DOHH2 (cell line): ENCODE data around the gene PDGFC.

Source experiments
- H3F3A ChIP-seq: fragments of 200-600 bp; sonication (generic), shearing (Covaris generic); 2 replicates; pipeline ENCODE4 v1.6.0; 2016; ENCODE audit warnings: antibody characterized with exemption, mild to moderate bottlenecking; ENCODE audit not compliant: control insufficient read depth, insufficient read depth
- H3K27ac ChIP-seq: fragments of 200-600 bp; sonication (generic); 2 replicates; pipeline ENCODE4 v1.5.1; 2014; ENCODE audit warnings: low read depth, mild to moderate bottlenecking, low read length, moderate library complexity
- H3K27me3 ChIP-seq: fragments of 200-600 bp; sonication (generic); 2 replicates; pipeline ENCODE4 v1.6.1; 2014; ENCODE audit warnings: mild to moderate bottlenecking, low read length, mixed read lengths; ENCODE audit not compliant: control insufficient read depth
- H3K36me3 ChIP-seq: fragments of 200-600 bp; sonication (generic); 2 replicates; pipeline ENCODE4 v1.6.1; 2014; ENCODE audit warnings: mild to moderate bottlenecking, low read length, moderate library complexity, mixed read lengths; ENCODE audit not compliant: control insufficient read depth
- H3K4me1 ChIP-seq: fragments of 200-600 bp; sonication (generic); 2 replicates; pipeline ENCODE4 v1.6.1; 2014; ENCODE audit warnings: mild to moderate bottlenecking, low read length, mixed read lengths; ENCODE audit not compliant: control insufficient read depth
- H3K4me2 ChIP-seq: fragments of 200-600 bp; sonication (generic); 2 replicates; pipeline ENCODE4 v1.6.0; 2014; ENCODE audit warnings: mild to moderate bottlenecking, low read length, moderate library complexity
- H3K4me3 ChIP-seq: fragments of 200-600 bp; sonication (generic); 2 replicates; pipeline ENCODE4 v1.5.1; 2014; ENCODE audit warnings: mild to moderate bottlenecking, low read length, mixed read lengths
- H3K79me2 ChIP-seq: fragments of 200-600 bp; sonication (generic); 2 replicates; pipeline ENCODE4 v1.6.1; 2014; ENCODE audit warnings: mild to moderate bottlenecking, low read length, mixed read lengths; ENCODE audit not compliant: control insufficient read depth
- H3K9me2 ChIP-seq: fragments of 200-600 bp; sonication (generic); replicated peaks from 2 replicates; pipeline ENCODE4 v1.6.1; 2014; ENCODE audit warnings: mild to moderate bottlenecking, low read length, mixed read lengths; ENCODE audit not compliant: control insufficient read depth
- H3K9me3 ChIP-seq: fragments of 200-600 bp; sonication (generic); 2 replicates; pipeline ENCODE4 v1.6.1; 2014; ENCODE audit warnings: antibody characterized with exemption, low read length, mixed read lengths; ENCODE audit not compliant: control insufficient read depth, insufficient read depth
- H4K20me1 ChIP-seq: fragments of 200-600 bp; sonication (generic); 2 replicates; pipeline ENCODE4 v1.6.0; 2014; ENCODE audit warnings: low read depth, mild to moderate bottlenecking, antibody characterized with exemption, low read length, moderate library complexity; ENCODE audit not compliant: control insufficient read depth, insufficient read depth
- EZH2phosphoT487 ChIP-seq: fragments of 200-600 bp; sonication (generic); IDR thresholded peaks from 2 replicates; pipeline ENCODE4 v1.6.1; 2017; ENCODE audit warnings: borderline replicate concordance, mild to moderate bottlenecking, antibody characterized with exemption, low read length, moderate library complexity, mixed read lengths
- TF ChIP-seq, protein P1 (sequence below): fragments of 200-600 bp; sonication (generic); IDR thresholded peaks from one replicate; pipeline ENCODE4 v1.5.1; 2014; ENCODE audit warnings: antibody characterized with exemption, mild to moderate bottlenecking, low read depth, low read length; ENCODE audit not compliant: poor library complexity, severe bottlenecking

PDGFC gene

DNA sequence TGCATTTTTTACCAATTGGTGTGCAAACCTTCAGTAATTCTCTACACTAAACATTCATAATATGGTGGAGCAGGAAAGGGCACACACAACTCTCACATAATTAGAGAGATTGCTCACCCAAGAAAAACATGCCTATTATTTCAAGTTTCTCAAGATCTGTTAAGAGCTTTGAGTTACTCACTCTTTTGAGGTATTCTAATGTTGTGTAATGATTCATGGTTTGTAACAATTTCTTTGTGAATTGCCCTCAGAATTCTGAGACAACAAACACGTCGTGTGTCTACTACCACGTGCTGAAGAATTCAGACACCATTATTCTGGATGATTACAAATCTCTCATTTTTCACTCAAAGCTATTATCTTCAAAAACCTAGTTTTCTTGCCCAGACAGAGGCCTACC lies 82.8 kb downstream of the PDGFC start:
- TF ChIP-seq, protein P1, sequence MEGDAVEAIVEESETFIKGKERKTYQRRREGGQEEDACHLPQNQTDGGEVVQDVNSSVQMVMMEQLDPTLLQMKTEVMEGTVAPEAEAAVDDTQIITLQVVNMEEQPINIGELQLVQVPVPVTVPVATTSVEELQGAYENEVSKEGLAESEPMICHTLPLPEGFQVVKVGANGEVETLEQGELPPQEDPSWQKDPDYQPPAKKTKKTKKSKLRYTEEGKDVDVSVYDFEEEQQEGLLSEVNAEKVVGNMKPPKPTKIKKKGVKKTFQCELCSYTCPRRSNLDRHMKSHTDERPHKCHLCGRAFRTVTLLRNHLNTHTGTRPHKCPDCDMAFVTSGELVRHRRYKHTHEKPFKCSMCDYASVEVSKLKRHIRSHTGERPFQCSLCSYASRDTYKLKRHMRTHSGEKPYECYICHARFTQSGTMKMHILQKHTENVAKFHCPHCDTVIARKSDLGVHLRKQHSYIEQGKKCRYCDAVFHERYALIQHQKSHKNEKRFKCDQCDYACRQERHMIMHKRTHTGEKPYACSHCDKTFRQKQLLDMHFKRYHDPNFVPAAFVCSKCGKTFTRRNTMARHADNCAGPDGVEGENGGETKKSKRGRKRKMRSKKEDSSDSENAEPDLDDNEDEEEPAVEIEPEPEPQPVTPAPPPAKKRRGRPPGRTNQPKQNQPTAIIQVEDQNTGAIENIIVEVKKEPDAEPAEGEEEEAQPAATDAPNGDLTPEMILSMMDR = no peak
- no peak for TF ChIP-seq EZH2phosphoT487
- H3K4me2 ChIP-seq = no peak overlapping the region
- H3K27me3 ChIP-seq = no peaks in the 10 kb centered on the region
- H3K4me3 ChIP-seq = no peak overlapping the region
- no peaks in the 10 kb centered on the region for H4K20me1 ChIP-seq
- H3K36me3 ChIP-seq = no peaks in the 10 kb centered on the region
- no peaks in the 10 kb centered on the region for H3F3A ChIP-seq
- no peaks in the 10 kb centered on the region for H3K4me1 ChIP-seq
- no peaks in the 10 kb centered on the region for H3K79me2 ChIP-seq
- no peaks in the 10 kb centered on the region for H3K9me2 ChIP-seq
- no peak overlapping the region for H3K27ac ChIP-seq
- H3K9me3 ChIP-seq = no peaks in the 10 kb centered on the region

DNA sequence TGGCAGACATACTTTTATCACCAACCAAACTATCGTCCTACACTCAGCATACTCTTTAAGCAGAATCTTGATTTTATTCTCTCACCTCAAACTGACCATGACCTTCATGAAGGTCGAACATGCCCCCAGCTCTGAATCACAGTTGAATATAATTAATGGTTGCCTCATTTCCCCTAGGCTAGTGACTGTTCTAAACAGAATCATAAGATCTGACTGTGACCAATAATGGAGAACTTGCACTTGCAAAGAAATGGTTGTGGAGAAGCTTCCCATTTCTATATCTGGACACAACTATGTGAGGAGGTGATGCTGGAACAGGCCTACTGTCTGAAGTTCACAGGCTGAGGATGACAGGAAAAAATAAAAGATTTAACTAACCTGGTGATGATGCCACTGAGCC lies 85.1 kb downstream of the PDGFC start:
- H3K36me3 ChIP-seq = no peaks in the 10 kb centered on the region
- H3K4me3 ChIP-seq = no peak overlapping the region
- H3K9me2 ChIP-seq = no peaks in the 10 kb centered on the region
- no peak overlapping the region for H3K4me2 ChIP-seq
- TF ChIP-seq EZH2phosphoT487 = no peak
- TF ChIP-seq, protein P1 = no peak
- no peaks in the 10 kb centered on the region for H3K4me1 ChIP-seq
- no peaks in the 10 kb centered on the region for H4K20me1 ChIP-seq
- no peaks in the 10 kb centered on the region for H3F3A ChIP-seq
- H3K79me2 ChIP-seq = no peaks in the 10 kb centered on the region
- H3K9me3 ChIP-seq = no peaks in the 10 kb centered on the region
- H3K27me3 ChIP-seq = no peaks in the 10 kb centered on the region
- no peak overlapping the region for H3K27ac ChIP-seq

GRCh38 chr4:156885374-156885773 lies 86.2 kb downstream of the PDGFC start:
- Histone ChIP-seq H4K20me1 (no peaks in the 10 kb centered on the region), H3F3A (no peaks in the 10 kb centered on the region), H3K79me2 (no peaks in the 10 kb centered on the region), H3K9me2 (no peaks in the 10 kb centered on the region), H3K4me2 (no peak overlapping the region), H3K36me3 (no peaks in the 10 kb centered on the region), H3K27me3 (no peaks in the 10 kb centered on the region), H3K4me3 (no peak overlapping the region), H3K4me1 (no peaks in the 10 kb centered on the region), H3K27ac (no peak overlapping the region), H3K9me3 (no peaks in the 10 kb centered on the region)
- no peak for TF ChIP-seq EZH2phosphoT487
- TF ChIP-seq, protein P1 = no peak

- Histone ChIP-seq H3K79me2 (no peaks in the 10 kb centered on the region), H3F3A (no peaks in the 10 kb centered on the region), H3K9me3 (no peaks in the 10 kb centered on the region), H3K36me3 (no peaks in the 10 kb centered on the region), H3K9me2 (no peaks in the 10 kb centered on the region), H3K4me1 (no peaks in the 10 kb centered on the region), H3K27ac (no peak overlapping the region), H3K4me3 (no peak overlapping the region), H3K4me2 (no peak overlapping the region), H3K27me3 (no peaks in the 10 kb centered on the region), H4K20me1 (no peaks in the 10 kb centered on the region)
- TF ChIP-seq, protein P1 = no peak
- no peak for TF ChIP-seq EZH2phosphoT487
Measured at GRCh38 chr4:156884183-156884582, 87.4 kb downstream of the PDGFC start.
